ENCODE data around the gene MAJIN.

MAJIN gene

GRCh38 chr11:64890522-64890939 is 81.4 kb downstream of the MAJIN start:
- peaks cover 12% of the 10 kb centered on the region for H3K4me1 ChIP-seq (ENCODE audit: insufficient read depth, low read length)
- no peak overlapping the region for H2AFZ ChIP-seq (ENCODE audit: low read depth, low read length)
- DNase-seq = no peak
- no peak overlapping the region for H3K4me3 ChIP-seq (ENCODE audit: low read depth in 1 of 2, low read length in 2 of 2)
- H3K4me2 ChIP-seq (ENCODE audit: insufficient read depth, low read length) = no peak overlapping the region
- H3K79me2 ChIP-seq (ENCODE audit: insufficient read depth, low read length) = no peaks in the 10 kb centered on the region
- H3K27ac ChIP-seq (ENCODE audit: low read length) = no peak overlapping the region
- TF ChIP-seq CTCF (IDR thresholded peaks at IDR 0.05; ENCODE audit: borderline replicate concordance, extremely low read depth, low read length, poor library complexity, severe bottlenecking) (no peak), EZH2 (IDR thresholded peaks at IDR 0.05; ENCODE audit: borderline replicate concordance, low read depth, low read length, severe bottlenecking) (no peak)
- H3K9ac ChIP-seq (ENCODE audit: low read depth, low read length) = no peak overlapping the region
- ATAC-seq (ENCODE audit: insufficient read depth, low read depth) = no peak
- no peaks in the 10 kb centered on the region for H4K20me1 ChIP-seq (ENCODE audit: insufficient read depth, low read length)
- no peaks in the 10 kb centered on the region for H3K9me3 ChIP-seq (ENCODE audit: insufficient read depth, low read length, severe bottlenecking)
- H3K27me3 ChIP-seq (ENCODE audit: insufficient read depth, low read length, poor library complexity) = no peaks in the 10 kb centered on the region
- H3K36me3 ChIP-seq (ENCODE audit: insufficient read depth, low read length) = peaks cover 4% of the 10 kb centered on the region; the same call in 1 of the 2 replicates

GRCh38 chr11:64888729-64889511 is 83.0 kb downstream of the MAJIN start:
- no peak for TF ChIP-seq CTCF (IDR thresholded peaks at IDR 0.05; ENCODE audit: borderline replicate concordance, extremely low read depth, low read length, poor library complexity, severe bottlenecking)
- no peak for TF ChIP-seq EZH2 (IDR thresholded peaks at IDR 0.05; ENCODE audit: borderline replicate concordance, low read depth, low read length, severe bottlenecking)
- no peaks in the 10 kb centered on the region for H3K36me3 ChIP-seq (ENCODE audit: insufficient read depth, low read length)
- no peaks in the 10 kb centered on the region for H4K20me1 ChIP-seq (ENCODE audit: insufficient read depth, low read length)
- DNase-seq (no peak), ATAC-seq (ENCODE audit: insufficient read depth, low read depth) (no peak)
- no peaks in the 10 kb centered on the region for H3K27me3 ChIP-seq (ENCODE audit: insufficient read depth, low read length, poor library complexity)
- H3K4me1 ChIP-seq (ENCODE audit: insufficient read depth, low read length) = peaks cover 16% of the 10 kb centered on the region
- no peak overlapping the region for H3K27ac ChIP-seq (ENCODE audit: low read length)
- H3K79me2 ChIP-seq (ENCODE audit: insufficient read depth, low read length) = no peaks in the 10 kb centered on the region
- H3K4me3 ChIP-seq (ENCODE audit: low read depth in 1 of 2, low read length in 2 of 2) = no peak overlapping the region
- H3K9ac ChIP-seq (ENCODE audit: low read depth, low read length) = no peak overlapping the region; the same call in 1 of the 2 replicates
- no peaks in the 10 kb centered on the region for H3K9me3 ChIP-seq (ENCODE audit: insufficient read depth, low read length, severe bottlenecking)
- no peak overlapping the region for H2AFZ ChIP-seq (ENCODE audit: low read depth, low read length)
- H3K4me2 ChIP-seq (ENCODE audit: insufficient read depth, low read length) = no peak overlapping the region

GRCh38 chr11:64888406-64888728 is 83.5 kb downstream of the MAJIN start:
- no peak for DNase-seq
- peak overlapping the region; percentile 100 for H2AFZ ChIP-seq (ENCODE audit: low read depth, low read length)
- no peaks in the 10 kb centered on the region for H3K36me3 ChIP-seq (ENCODE audit: insufficient read depth, low read length)
- peak overlapping the region; percentile 81 for H3K4me2 ChIP-seq (ENCODE audit: insufficient read depth, low read length)
- H3K4me3 ChIP-seq (ENCODE audit: low read depth in 1 of 2, low read length in 2 of 2) = peak overlapping the region in 1 of 2 experiments; percentile 52; a peak in 2 of 4 replicates
- H3K79me2 ChIP-seq (ENCODE audit: insufficient read depth, low read length) = no peaks in the 10 kb centered on the region
- no peaks in the 10 kb centered on the region for H3K9me3 ChIP-seq (ENCODE audit: insufficient read depth, low read length, severe bottlenecking)
- H3K4me1 ChIP-seq (ENCODE audit: insufficient read depth, low read length) = peaks cover 22% of the 10 kb centered on the region
- TF ChIP-seq CTCF (IDR thresholded peaks at IDR 0.05; ENCODE audit: borderline replicate concordance, extremely low read depth, low read length, poor library complexity, severe bottlenecking) (no peak), EZH2 (IDR thresholded peaks at IDR 0.05; ENCODE audit: borderline replicate concordance, low read depth, low read length, severe bottlenecking) (no peak)
- ATAC-seq (ENCODE audit: insufficient read depth, low read depth) = no peak
- H3K27me3 ChIP-seq (ENCODE audit: insufficient read depth, low read length, poor library complexity) = no peaks in the 10 kb centered on the region
- H4K20me1 ChIP-seq (ENCODE audit: insufficient read depth, low read length) = no peaks in the 10 kb centered on the region
- peak overlapping the region; percentile 79 for H3K27ac ChIP-seq (ENCODE audit: low read length)
- peak overlapping the region; percentile 52 for H3K9ac ChIP-seq (ENCODE audit: low read depth, low read length)

Data from DND-41 (cell line).